Measurements from ENCODE around the gene LAYN.

- TF ChIP-seq ZFP30 (CRISPR knock-in tag; IDR thresholded peaks at IDR 0.05) (no peak), ZFP3 (CRISPR knock-in tag; IDR thresholded peaks at IDR 0.05) (no peak), TSHZ2 (CRISPR knock-in tag; IDR thresholded peaks at IDR 0.05) (no peak), ESRRG (CRISPR knock-in tag; IDR thresholded peaks at IDR 0.05) (no peak)
These were observed 37.9 kb upstream of the LAYN start for GRCh38 chr11:111502611-111503010.
